ENCODE measurements around the gene RNF208. TPM values are rescaled to one million over a fixed set of nuclear protein-coding genes. Genes with fewer than 3 reads are reported as not detected.

RNF208 gene
- total and polyA plus RNA-seq, 9 of the 15 experiments (the other 6 are each of a cell fraction or from before 2014, with no cell fraction given), result 0.15 to 6.9 (median 0.50) TPM; not detected in 2

DNA sequence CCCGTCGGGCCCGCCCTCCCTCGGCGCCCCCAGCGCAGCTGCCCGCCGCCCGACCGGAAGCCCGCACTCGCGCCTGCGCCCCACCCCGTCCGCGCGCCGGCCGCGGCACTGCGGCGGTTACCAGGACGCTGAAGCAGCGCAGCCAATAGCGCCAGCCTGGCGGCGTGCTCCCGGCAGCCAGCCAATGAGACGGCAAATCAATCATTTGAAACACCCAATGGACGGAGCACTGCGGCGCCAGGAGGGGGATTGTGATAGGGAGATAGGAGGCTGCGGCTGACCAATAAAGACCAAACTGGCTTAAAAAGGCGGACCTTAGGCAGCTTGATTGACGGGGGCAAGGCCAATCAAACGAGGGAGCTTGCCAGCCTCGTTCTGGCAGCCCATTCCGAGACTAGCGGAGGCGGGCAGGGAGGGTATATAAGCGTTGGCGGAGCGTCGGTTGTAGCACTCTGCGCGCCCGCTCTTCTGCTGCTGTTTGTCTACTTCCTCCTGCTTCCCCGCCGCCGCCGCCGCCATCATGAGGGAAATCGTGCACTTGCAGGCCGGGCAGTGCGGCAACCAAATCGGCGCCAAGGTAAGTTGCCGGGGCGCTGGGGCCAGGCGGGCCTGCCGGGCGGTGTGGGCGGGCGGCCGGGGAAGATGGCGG, 18.9 kb upstream of the RNF208 start, which contains the start of gene TUBB4B (continued):
- TF ChIP-seq MYBL2 (IDR thresholded peaks at IDR 0.05; ENCODE audit: low read depth) (peak; percentile 96), MYBL2 (CRISPR knock-in tag; IDR thresholded peaks at IDR 0.05; ENCODE audit: borderline replicate concordance) (peak; percentile 91; the same call in 1 of the 2 replicates), ZNF584 (CRISPR knock-in tag; IDR thresholded peaks at IDR 0.05; ENCODE audit: low read depth) (no peak), PHF8 (IDR thresholded peaks at IDR 0.05; ENCODE audit: borderline replicate concordance, low read length) (peak; percentile 59; the same call in 1 of the 2 replicates), PTBP1 (IDR thresholded peaks at IDR 0.05; ENCODE audit: low read depth, low read length) (no peak), ZBED1 (IDR thresholded peaks at IDR 0.05) (peak; percentile 75; the same call in 1 of the 2 replicates), ZNF408 (CRISPR knock-in tag; IDR thresholded peaks at IDR 0.05; ENCODE audit: low read depth) (no peak)
- TF ChIP-seq, protein P1, sequence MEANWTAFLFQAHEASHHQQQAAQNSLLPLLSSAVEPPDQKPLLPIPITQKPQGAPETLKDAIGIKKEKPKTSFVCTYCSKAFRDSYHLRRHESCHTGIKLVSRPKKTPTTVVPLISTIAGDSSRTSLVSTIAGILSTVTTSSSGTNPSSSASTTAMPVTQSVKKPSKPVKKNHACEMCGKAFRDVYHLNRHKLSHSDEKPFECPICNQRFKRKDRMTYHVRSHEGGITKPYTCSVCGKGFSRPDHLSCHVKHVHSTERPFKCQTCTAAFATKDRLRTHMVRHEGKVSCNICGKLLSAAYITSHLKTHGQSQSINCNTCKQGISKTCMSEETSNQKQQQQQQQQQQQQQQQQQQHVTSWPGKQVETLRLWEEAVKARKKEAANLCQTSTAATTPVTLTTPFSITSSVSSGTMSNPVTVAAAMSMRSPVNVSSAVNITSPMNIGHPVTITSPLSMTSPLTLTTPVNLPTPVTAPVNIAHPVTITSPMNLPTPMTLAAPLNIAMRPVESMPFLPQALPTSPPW (CRISPR knock-in tag; IDR thresholded peaks at IDR 0.05), result no peak
- TF ChIP-seq, protein P2, sequence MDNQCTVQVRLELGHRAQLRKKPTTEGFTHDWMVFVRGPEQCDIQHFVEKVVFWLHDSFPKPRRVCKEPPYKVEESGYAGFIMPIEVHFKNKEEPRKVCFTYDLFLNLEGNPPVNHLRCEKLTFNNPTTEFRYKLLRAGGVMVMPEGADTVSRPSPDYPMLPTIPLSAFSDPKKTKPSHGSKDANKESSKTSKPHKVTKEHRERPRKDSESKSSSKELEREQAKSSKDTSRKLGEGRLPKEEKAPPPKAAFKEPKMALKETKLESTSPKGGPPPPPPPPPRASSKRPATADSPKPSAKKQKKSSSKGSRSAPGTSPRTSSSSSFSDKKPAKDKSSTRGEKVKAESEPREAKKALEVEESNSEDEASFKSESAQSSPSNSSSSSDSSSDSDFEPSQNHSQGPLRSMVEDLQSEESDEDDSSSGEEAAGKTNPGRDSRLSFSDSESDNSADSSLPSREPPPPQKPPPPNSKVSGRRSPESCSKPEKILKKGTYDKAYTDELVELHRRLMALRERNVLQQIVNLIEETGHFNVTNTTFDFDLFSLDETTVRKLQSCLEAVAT (IDR thresholded peaks at IDR 0.05), result peak; percentile 66 to 99
- TF ChIP-seq, protein P3, sequence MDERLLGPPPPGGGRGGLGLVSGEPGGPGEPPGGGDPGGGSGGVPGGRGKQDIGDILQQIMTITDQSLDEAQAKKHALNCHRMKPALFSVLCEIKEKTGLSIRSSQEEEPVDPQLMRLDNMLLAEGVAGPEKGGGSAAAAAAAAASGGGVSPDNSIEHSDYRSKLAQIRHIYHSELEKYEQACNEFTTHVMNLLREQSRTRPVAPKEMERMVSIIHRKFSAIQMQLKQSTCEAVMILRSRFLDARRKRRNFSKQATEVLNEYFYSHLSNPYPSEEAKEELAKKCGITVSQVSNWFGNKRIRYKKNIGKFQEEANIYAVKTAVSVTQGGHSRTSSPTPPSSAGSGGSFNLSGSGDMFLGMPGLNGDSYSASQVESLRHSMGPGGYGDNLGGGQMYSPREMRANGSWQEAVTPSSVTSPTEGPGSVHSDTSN (CRISPR knock-in tag; IDR thresholded peaks at IDR 0.05; ENCODE audit: low read depth), result peak; percentile 99
- TF ChIP-seq, protein P3 (tag; conservative IDR thresholded peaks at IDR 0.05; ENCODE audit: low read depth), result peak; percentile 100
- TF ChIP-seq, protein P4, sequence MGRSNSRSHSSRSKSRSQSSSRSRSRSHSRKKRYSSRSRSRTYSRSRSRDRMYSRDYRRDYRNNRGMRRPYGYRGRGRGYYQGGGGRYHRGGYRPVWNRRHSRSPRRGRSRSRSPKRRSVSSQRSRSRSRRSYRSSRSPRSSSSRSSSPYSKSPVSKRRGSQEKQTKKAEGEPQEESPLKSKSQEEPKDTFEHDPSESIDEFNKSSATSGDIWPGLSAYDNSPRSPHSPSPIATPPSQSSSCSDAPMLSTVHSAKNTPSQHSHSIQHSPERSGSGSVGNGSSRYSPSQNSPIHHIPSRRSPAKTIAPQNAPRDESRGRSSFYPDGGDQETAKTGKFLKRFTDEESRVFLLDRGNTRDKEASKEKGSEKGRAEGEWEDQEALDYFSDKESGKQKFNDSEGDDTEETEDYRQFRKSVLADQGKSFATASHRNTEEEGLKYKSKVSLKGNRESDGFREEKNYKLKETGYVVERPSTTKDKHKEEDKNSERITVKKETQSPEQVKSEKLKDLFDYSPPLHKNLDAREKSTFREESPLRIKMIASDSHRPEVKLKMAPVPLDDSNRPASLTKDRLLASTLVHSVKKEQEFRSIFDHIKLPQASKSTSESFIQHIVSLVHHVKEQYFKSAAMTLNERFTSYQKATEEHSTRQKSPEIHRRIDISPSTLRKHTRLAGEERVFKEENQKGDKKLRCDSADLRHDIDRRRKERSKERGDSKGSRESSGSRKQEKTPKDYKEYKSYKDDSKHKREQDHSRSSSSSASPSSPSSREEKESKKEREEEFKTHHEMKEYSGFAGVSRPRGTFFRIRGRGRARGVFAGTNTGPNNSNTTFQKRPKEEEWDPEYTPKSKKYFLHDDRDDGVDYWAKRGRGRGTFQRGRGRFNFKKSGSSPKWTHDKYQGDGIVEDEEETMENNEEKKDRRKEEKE (IDR thresholded peaks at IDR 0.05; ENCODE audit: borderline replicate concordance in 1 of 2, control insufficient read depth in 1 of 2, low read depth in 2 of 2, low read length in 1 of 2), result peak in 1 of 2 experiments; percentile 8; a peak in 1 of 4 replicates
- TF ChIP-seq, protein P5, sequence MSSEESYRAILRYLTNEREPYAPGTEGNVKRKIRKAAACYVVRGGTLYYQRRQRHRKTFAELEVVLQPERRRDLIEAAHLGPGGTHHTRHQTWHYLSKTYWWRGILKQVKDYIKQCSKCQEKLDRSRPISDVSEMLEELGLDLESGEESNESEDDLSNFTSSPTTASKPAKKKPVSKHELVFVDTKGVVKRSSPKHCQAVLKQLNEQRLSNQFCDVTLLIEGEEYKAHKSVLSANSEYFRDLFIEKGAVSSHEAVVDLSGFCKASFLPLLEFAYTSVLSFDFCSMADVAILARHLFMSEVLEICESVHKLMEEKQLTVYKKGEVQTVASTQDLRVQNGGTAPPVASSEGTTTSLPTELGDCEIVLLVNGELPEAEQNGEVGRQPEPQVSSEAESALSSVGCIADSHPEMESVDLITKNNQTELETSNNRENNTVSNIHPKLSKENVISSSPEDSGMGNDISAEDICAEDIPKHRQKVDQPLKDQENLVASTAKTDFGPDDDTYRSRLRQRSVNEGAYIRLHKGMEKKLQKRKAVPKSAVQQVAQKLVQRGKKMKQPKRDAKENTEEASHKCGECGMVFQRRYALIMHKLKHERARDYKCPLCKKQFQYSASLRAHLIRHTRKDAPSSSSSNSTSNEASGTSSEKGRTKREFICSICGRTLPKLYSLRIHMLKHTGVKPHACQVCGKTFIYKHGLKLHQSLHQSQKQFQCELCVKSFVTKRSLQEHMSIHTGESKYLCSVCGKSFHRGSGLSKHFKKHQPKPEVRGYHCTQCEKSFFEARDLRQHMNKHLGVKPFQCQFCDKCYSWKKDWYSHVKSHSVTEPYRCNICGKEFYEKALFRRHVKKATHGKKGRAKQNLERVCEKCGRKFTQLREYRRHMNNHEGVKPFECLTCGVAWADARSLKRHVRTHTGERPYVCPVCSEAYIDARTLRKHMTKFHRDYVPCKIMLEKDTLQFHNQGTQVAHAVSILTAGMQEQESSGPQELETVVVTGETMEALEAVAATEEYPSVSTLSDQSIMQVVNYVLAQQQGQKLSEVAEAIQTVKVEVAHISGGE (CRISPR knock-in tag; IDR thresholded peaks at IDR 0.05), result peak in 1 of 3 experiments; percentile 80; a peak in 2 of 6 replicates

All from K562 (cell line).